Tongue (tissue), 2 donors: ENCODE results near the gene USP40. TPM values are rescaled to one million over a fixed set of nuclear protein-coding genes. Genes with fewer than 3 reads are reported as not detected.
A peak's percentile ranks its signal among the peaks of the same experiment; 100 is the strongest.

Experiments
- DNase-seq: peaks from one replicate; pipeline ENCODE4 v3.0.0-alpha.2; 2015
- total RNA-seq: library from RNA; depleted of rRNA; stranded (reverse); fragments of >200 nt; gene quantifications from one replicate; pipeline ENCODE4 v1.2.3, GENCODE V29; 2014

Gene USP40
- total RNA-seq, 1 donor from 2014 or later: 37.3 TPM

GRCh38 chr2:233551491-233551890 lies 15.1 kb downstream of the USP40 start:
- DNase-seq: no peak

DNA sequence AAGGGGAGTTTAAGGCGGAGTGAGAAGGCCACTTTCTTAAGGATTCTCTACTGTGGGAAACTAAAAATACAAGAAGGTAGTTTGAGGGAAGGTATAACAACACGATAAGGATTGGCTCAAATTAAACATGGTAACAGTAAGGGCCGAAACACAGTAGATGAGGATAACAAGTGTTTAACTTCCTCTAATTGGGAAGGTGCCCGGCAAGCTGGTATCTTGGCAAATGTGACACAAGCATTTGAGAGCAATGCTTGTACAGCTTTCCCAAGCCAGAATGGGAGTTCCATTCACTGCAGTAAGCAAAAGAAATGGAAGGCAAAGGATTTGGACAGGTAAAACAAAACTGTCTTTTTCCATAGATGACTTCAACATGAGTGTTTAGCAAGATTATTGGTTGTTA lies 19.8 kb downstream of the USP40 start:
- no peak for DNase-seq

DNA sequence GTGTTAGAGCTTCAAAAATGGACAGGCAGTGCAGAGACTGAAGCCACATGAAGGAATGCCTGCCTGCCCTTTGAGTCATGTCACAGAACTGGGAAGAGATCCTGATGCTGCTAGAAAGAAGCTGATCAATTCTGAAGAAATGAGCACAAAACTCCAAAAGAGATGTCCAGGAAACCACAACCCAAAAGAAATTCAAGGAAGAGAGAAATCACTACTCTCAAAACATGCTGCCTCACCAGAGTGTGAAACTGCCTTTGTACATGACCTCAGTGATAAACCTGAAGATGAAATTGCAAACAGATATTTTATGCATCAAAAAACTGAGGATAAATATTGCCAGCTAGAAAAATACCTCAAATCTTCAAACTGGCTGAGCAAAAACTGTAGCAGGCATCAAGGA lies 20.5 kb downstream of the USP40 start:
- DNase-seq: no peak

DNA sequence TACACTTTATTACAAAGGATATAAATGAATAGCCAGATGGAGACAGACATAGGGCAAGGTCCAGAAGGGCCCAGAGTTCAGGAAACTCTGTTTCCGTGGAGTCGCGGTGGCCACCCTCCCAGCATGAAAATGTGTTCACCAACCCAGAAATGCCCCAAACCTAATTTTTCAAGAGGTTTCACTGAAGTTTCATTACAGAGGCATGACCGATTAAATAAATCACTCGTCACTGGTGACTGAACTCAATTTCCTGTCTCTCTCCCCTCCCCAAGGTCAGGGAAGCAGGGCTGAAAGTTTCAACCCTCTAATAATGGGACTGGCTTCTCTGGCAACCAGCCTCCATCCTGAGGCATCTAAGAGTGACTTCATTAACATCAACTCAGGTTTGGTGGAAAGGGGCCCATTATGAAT lies 22.4 kb downstream of the USP40 start:
- DNase-seq: no peak

- no peak for DNase-seq
Observed at GRCh38 chr2:233542507-233542906, 24.1 kb downstream of the USP40 start.

DNA sequence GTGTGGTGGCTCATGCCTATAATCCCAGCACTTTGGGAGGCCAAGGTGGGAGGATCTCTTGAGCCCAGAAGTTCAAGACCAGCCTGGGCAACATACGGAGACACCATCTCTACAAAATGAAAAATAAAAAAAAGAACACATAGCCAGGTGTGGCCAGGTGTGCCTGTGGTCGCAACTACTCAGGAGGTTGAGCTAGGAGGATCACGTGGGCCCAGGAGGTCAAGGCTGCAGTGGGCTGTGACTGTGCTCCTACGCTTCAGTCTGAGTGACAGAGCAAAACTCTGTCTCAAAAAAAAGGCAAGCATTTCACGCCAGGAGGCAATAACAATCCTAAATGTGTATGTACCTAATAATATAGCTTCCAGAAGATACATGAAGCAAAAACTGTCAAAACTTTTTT lies 27.8 kb downstream of the USP40 start:
- no peak for DNase-seq

- DNase-seq: no peak
Observed at GRCh38 chr2:233535271-233535670, 31.3 kb downstream of the USP40 start.

GRCh38 chr2:233532971-233533370 lies 33.6 kb downstream of the USP40 start:
- no peak for DNase-seq

DNA sequence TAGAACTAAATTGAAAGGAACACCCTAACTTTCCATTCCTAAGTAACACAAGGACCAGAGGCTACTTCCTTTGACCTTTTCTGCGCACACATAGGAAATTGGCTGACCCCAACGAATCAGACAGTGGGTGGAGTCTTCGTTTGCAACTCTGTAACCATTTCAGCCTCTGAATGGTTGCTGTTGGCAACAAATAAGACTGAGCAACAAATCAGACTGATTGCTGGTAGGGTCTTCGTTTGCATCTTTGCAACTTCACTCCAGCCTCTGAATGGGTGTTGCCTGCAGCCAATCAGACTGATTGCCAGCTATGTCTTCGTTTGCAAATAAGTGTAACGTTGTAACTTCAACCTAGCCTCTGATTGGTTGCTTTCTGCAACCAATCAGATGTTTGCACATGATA lies 34.6 kb downstream of the USP40 start:
- no peak for DNase-seq

DNA sequence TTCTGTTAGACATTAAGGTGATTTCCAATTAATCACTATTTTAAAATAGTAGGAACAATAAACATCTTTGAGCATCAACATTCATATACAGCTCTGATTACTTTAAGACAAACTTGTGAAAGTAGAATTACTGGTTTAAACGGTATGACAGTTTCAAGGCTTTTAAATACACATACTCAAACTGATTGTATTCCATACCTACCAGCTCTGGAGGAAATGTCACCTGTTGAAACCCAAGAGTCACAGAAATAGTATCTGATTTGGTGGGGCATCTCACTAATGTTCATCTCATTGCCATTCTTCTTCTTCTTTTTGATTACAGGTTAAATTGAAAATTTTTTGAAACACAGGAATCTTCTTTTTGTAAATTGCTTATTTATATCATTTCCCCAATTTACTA lies 36.2 kb downstream of the USP40 start:
- no peak for DNase-seq

DNA sequence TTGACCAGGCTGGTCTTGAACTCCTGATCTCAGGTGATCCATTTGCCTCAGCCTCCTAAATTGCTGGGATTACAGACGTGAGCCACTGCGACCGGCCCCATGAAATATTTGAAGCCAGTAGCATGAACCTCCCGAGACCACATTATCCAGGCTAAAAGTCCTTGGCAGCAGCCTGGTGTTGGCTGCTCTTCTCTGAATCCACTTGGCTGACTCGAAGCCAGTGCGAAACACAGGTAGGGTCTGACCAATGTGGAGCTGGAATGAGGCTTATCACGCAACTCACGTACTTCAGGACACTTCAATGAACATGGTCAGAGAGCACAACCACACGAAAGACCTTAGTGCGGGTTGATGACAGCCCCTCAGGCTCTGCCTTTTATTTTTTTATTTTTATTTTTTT lies 38.4 kb downstream of the USP40 start:
- no peak for DNase-seq

GRCh38 chr2:233525791-233526190 lies 40.8 kb downstream of the USP40 start:
- no peak for DNase-seq

- no peak for DNase-seq
Observed at GRCh38 chr2:233519787-233520611, 46.6 kb downstream of the USP40 start.

GRCh38 chr2:233513953-233514655 lies 52.5 kb downstream of the USP40 start:
- DNase-seq: peak; percentile 13

- DNase-seq: no peak
Observed at GRCh38 chr2:233503947-233504637, 62.5 kb downstream of the USP40 start.

- no peak for DNase-seq
Observed at GRCh38 chr2:233503481-233503880, 63.1 kb downstream of the USP40 start.

DNA sequence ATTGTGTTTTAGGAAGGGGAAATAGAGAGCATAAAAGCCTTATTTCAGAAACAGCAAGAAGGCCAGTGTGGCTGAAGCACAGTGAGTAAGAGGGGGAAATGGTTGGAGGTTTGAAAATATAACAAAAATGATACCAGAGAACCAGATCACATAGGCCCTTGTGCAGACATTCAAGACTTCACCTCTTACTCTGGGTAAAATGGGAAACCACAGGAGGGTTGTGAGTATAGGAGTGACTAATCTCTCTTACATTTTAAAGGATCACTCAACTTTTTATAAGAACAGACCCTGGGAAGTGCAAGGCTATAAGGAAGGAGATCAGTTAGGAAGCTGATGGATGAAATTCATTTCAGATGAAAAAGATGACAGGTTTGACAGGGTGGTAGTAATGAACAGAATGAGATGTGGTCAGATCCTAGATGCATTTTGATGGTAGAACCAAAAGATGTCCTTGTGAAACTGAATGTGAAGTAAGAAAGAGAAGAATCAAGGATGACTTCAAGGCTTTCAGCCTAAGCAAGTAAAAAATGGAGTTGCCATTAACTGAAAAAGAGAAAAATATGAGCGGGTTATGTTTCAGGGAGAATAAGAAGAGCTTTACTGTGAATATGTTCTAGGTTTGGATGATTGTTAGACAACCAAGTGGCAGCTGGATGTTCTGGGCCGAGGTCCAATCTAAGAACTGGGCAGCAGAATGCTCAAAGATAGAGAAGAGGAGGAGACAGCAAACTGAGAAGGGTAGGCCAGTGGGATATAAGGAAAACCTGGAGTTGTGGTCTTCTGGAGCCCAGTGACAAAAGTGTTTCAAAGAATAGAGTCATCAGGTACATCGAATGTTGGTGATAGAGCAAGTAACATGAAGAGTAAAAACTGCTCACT lies 65.1 kb downstream of the USP40 start:
- no peak for DNase-seq

DNA sequence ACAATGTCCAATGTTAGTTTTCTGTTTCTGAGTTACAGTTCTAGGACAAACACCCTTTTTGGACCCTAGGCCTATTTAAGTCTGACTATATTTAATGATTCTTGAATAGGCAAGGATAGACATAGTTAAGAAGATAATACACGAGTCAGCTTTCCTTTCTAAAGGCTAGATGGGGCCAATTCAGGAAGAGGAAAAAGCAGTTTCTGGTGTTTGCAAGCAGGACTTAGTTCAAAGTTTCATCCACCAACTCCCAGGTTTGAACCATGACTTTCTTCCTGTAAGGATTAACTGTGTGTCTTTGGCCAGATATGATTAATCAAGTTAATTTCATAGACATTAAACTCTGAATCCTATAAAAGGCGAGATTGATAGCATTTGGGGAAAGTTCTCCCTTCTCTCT lies 66.7 kb downstream of the USP40 start:
- DNase-seq: no peak

- no peak for DNase-seq
Observed at GRCh38 chr2:233498126-233498525, 68.5 kb downstream of the USP40 start.

DNA sequence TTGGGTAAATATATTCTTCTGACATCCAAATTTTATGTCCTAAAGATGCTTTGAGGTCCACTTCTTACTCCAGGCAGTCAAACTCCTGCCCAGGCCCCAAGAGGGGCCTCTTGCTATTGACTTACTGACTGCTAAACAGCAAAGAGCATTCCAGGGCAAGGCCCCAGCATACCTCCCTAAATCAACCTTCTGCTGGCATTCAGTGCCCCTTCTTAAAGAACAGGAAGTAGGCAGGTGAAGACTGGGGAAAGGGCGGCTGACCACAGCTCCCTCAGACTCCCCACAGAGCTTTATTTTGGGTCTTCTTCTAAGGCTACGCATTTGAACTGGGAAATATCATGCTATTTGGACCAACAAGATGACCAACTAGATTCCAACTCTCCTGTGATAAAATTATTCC lies 68.9 kb downstream of the USP40 start:
- no peak for DNase-seq

DNA sequence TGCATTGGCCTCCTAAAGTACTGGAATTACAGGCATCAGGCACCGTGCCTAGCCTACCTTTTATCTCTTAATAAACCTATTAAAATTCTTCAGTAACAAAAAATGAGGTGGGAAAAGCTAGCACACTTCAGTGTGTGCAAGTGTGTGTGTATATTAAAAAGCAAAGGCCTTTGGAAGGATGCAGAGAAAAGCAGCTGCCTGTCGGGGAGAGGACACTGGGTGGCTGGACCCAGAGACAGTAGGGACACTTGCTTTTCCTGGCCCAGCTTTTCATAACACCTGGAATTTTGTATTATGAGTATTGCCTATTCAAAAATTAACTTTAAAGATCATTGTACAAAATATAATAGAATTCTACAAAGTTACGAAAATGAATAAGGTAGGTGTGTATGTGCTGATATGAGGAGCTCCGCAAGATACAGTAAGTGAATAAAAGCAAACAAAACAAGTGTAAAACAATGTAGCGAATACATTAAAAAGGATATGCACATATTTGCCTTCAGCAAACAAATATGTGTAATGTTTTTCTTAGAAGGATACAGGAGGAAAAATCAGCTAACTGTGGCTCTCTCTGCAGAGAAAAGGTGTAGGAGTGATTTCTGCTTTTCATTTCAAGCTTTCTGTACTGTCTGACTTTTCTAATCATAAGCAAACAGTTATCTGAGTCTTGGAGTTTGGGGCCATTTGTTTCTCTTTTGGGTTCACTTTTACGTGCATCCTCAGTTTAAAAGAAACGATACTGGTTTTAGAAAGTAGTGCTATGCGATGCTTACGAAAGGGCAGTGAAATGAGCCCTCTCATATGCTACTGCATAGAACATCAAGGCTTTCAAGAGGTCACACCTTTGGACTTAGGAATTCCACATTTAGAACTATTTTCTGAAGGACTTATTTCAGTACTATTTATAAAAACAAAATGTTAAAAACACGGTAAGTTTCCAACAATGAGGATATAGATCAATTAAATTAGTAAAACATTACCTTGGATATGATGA lies 70.8 kb downstream of the USP40 start:
- DNase-seq: no peak
